ENCODE data around the gene MARS1. TPM values are rescaled to one million over a fixed set of nuclear protein-coding genes. Genes with fewer than 3 reads are reported as not detected.

Gene MARS1
- total RNA-seq, 4 donors from 2014 or later: 37.7 to 81.1 (median 42.0) TPM

GRCh38 chr12:57514720-57515407, 27.0 kb downstream of the MARS1 start:
- ATAC-seq (no peak), DNase-seq (no peak)
- Histone ChIP-seq H3K4me3 (no peak overlapping the region), H3K27me3 (no peaks in the 10 kb centered on the region), H3K4me1 (peaks cover 23 to 29% of the 10 kb centered on the region in 2 donors), H3K9me3 (no peaks in the 10 kb centered on the region), H3K36me3 (peaks cover 6 to 71% of the 10 kb centered on the region in 2 donors), H3K27ac (peak overlapping the region in 3 of 4 donors; percentile 20 to 97 (median 93))
- no peak for TF ChIP-seq POLR2A (IDR thresholded peaks at IDR 0.05)
- TF ChIP-seq CTCF (IDR thresholded peaks at IDR 0.05 in 4 of 5, conservative IDR thresholded peaks at IDR 0.05 in 1 of 5): no peak
- in situ Hi-C loops (cut with MboI; ENCODE audit: low sequenced_read_pairs in 4 of 4): loop anchor here in 1 of 4 donors (25.0 kb wide), 1 partner anchor 878 kb away; the partner anchor contains the start of genes ATP5F1B and BAZ2A
- intact Hi-C loops (cut with DNase I; ENCODE audit: low total_unique reads): no loop called here

GRCh38 chr12:57515408-57515933, 27.6 kb downstream of the MARS1 start:
- in situ Hi-C loops (cut with MboI; ENCODE audit: low sequenced_read_pairs in 4 of 4) (loop anchor here in 1 of 4 donors (25.0 kb wide), 1 partner anchor 878 kb away; the partner anchor contains the start of genes ATP5F1B and BAZ2A), intact Hi-C loops (cut with DNase I; ENCODE audit: low total_unique reads) (no loop called here)
- Histone ChIP-seq H3K27me3 (no peaks in the 10 kb centered on the region), H3K4me3 (no peak overlapping the region), H3K9me3 (no peaks in the 10 kb centered on the region), H3K27ac (peak overlapping the region; percentile 18 to 98 (median 95)), H3K36me3 (peaks cover 6 to 69% of the 10 kb centered on the region in 2 donors), H3K4me1 (peaks cover 23 to 29% of the 10 kb centered on the region in 2 donors)
- ATAC-seq (no peak), DNase-seq (no peak)
- no peak for TF ChIP-seq CTCF (IDR thresholded peaks at IDR 0.05 in 4 of 5, conservative IDR thresholded peaks at IDR 0.05 in 1 of 5)
- no peak for TF ChIP-seq POLR2A (IDR thresholded peaks at IDR 0.05)

GRCh38 chr12:57515934-57516541, 28.2 kb downstream of the MARS1 start:
- intact Hi-C loops (cut with DNase I; ENCODE audit: low total_unique reads): no loop called here
- ATAC-seq: no peak
- in situ Hi-C loops (cut with MboI; ENCODE audit: low sequenced_read_pairs in 4 of 4): loop anchor here in 1 of 4 donors (25.0 kb wide), 1 partner anchor 879 kb away; the partner anchor contains the start of genes ATP5F1B and BAZ2A
- H3K4me1 ChIP-seq: peaks cover 26 to 31% of the 10 kb centered on the region in 2 donors
- peak overlapping the region; percentile 93 to 98 (median 96) for H3K27ac ChIP-seq
- no peak for DNase-seq
- no peaks in the 10 kb centered on the region for H3K9me3 ChIP-seq
- H3K36me3 ChIP-seq: peaks cover 6 to 65% of the 10 kb centered on the region in 2 donors
- no peak overlapping the region for H3K4me3 ChIP-seq
- TF ChIP-seq CTCF (IDR thresholded peaks at IDR 0.05 in 4 of 5, conservative IDR thresholded peaks at IDR 0.05 in 1 of 5): no peak
- H3K27me3 ChIP-seq: no peaks in the 10 kb centered on the region

- no peak for DNase-seq
- H3K4me1 ChIP-seq: peaks cover 33 to 37% of the 10 kb centered on the region in 2 donors
- no peak for ATAC-seq
- intact Hi-C loops (cut with DNase I; ENCODE audit: low total_unique reads): no loop called here
- TF ChIP-seq POLR2A (IDR thresholded peaks at IDR 0.05) (no peak), CTCF (IDR thresholded peaks at IDR 0.05 in 4 of 5, conservative IDR thresholded peaks at IDR 0.05 in 1 of 5) (no peak)
- no peaks in the 10 kb centered on the region for H3K9me3 ChIP-seq
- H3K27ac ChIP-seq: peak overlapping the region; percentile 93 to 98 (median 96)
- H3K36me3 ChIP-seq: peaks cover 6 to 59% of the 10 kb centered on the region in 2 donors
- no peaks in the 10 kb centered on the region for H3K27me3 ChIP-seq
- H3K4me3 ChIP-seq: no peak overlapping the region
- in situ Hi-C loops (cut with MboI; ENCODE audit: low sequenced_read_pairs in 4 of 4): loop anchor here in 1 of 4 donors (25.0 kb wide), 1 partner anchor 879 kb away; the partner anchor contains the start of genes ATP5F1B and BAZ2A
Observed at GRCh38 chr12:57516617-57517153, 28.8 kb downstream of the MARS1 start.

All from gastrocnemius medialis (tissue), 4 donors.